Natural killer cell (primary cell): ENCODE results near the gene CDH13. TPM values are rescaled to one million over a fixed set of nuclear protein-coding genes. Genes with fewer than 3 reads are reported as not detected.

Experiments
- ATAC-seq, 3 donors: fragments of 150-1000 bp in 2 of 3; fragments of 200-7000 bp in 1 of 3; cut with Tn5 transposase; 1 replicate in 1 of 3; 2 replicates in 2 of 3; pipeline ENCODE4 v1.10.0; 2021; ENCODE audit warnings: mild to moderate bottlenecking in 2 of 3, moderate library complexity in 2 of 3
- DNase-seq, 2 donors: peaks; one replicate each; pipeline versions ENCODE4 v3.0.0 to v3.0.0-alpha.2; 2013 to 2021; ENCODE audit warnings: mixed read lengths in 1 of 2
- H3K27ac ChIP-seq: one replicate; pipeline ENCODE4 v1.5.1; 2013; ENCODE audit warnings: mild to moderate bottlenecking, low read length
- H3K27me3 ChIP-seq: one replicate; pipeline ENCODE4 v1.6.1; 2013; ENCODE audit warnings: low read length; ENCODE audit not compliant: control insufficient read depth, insufficient read depth
- H3K36me3 ChIP-seq: one replicate; pipeline ENCODE4 v1.6.1; 2013; ENCODE audit warnings: low read length; ENCODE audit not compliant: control insufficient read depth, insufficient read depth
- H3K4me1 ChIP-seq: one replicate; pipeline ENCODE4 v1.6.1; 2013; ENCODE audit warnings: low read length; ENCODE audit not compliant: control insufficient read depth, insufficient read depth
- H3K4me3 ChIP-seq: one replicate; pipeline ENCODE4 v1.5.1; 2013; ENCODE audit warnings: low read length
- H3K9me3 ChIP-seq: one replicate; pipeline ENCODE4 v1.6.1; 2013; ENCODE audit warnings: low read length; ENCODE audit not compliant: control insufficient read depth, insufficient read depth
- H3K27ac Mint-ChIP-seq, 2 donors: one replicate each; pipeline ENCODE4 v1.8.0; 2022; ENCODE audit warnings: mild to moderate bottlenecking in 2 of 2, mixed read lengths in 2 of 2, moderate library complexity in 1 of 2
- H3K27me3 Mint-ChIP-seq, 2 donors: one replicate each; pipeline ENCODE4 v1.8.0; 2022; ENCODE audit warnings: low read depth in 2 of 2, mixed read lengths in 2 of 2
- H3K36me3 Mint-ChIP-seq: one replicate; pipeline ENCODE4 v1.8.0; 2022; ENCODE audit warnings: mixed read lengths
- H3K4me1 Mint-ChIP-seq, 2 donors: one replicate each; pipeline ENCODE4 v1.8.0; 2022; ENCODE audit warnings: mixed read lengths in 2 of 2
- H3K4me3 Mint-ChIP-seq: one replicate; pipeline ENCODE4 v1.8.0; 2022; ENCODE audit warnings: mild to moderate bottlenecking, moderate library complexity, mixed read lengths
- H3K9me3 Mint-ChIP-seq, 2 donors: one replicate each; pipeline ENCODE4 v1.8.0; 2022; ENCODE audit warnings: mixed read lengths in 2 of 2
- WGBS: methylation state at CpG from one replicate; pipeline ENCODE4 v1.1.7; 2013; ENCODE audit warnings: missing lambda C conversion rate; ENCODE audit not compliant: insufficient coverage; 5-methylcytosine and 5-hydroxymethylcytosine counted together
- intact Hi-C: fragments of 100-400 bp; cut with micrococcal nuclease; formaldehyde crosslinking; loops from one replicate; pipeline ENCODE4 v1.14.2; 2022
- total RNA-seq, 4 donors: library from RNA; stranded (reverse); fragments of 120-200 nt in 1 of 4; gene quantifications; one replicate each; pipeline versions ENCODE4 v1.2.3 to v1.2.4, GENCODE V29; 2013 to 2022
- TF ChIP-seq, protein P1 (sequence below): fragments of 200-600 bp; IDR thresholded peaks from one replicate; pipeline ENCODE4 v1.8.0; 2022; ENCODE audit warnings: antibody characterized with exemption

The CDH13 gene
- total RNA-seq, 3 donors from 2014 or later (not counting 1 experiment from before 2014, with no cell fraction given): not detected

DNA sequence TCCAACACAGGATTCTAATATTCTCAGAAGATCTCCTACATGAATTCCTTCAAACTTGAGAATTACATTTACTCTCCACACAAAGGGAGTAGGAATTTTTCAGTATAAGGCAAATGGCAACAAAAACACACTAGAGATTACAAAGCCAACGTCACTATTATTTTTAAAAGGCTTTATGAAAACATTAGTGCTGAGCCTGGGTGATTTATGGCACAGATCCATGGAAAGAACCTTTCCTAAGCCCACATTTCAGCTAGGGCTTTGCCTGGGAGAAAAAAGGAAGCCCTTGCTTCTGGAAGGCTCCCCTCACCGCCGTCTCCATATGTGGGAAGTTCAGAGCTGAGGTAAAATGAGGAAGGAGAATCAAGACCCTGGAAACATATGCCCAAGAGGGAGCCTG, 681.6 kb downstream of the CDH13 start:
- no peaks in the 10 kb centered on the region for H3K9me3 Mint-ChIP-seq
- H3K4me1 Mint-ChIP-seq: no peaks in the 10 kb centered on the region
- 0% methylated on average over 2 of the region's 3 CpGs for WGBS
- no peaks in the 10 kb centered on the region for H3K4me1 ChIP-seq
- no peak for DNase-seq
- no peaks in the 10 kb centered on the region for H3K27me3 ChIP-seq
- H3K36me3 Mint-ChIP-seq: no peaks in the 10 kb centered on the region
- H3K4me3 ChIP-seq: no peak overlapping the region
- H3K4me3 Mint-ChIP-seq: no peak overlapping the region
- intact Hi-C loops: no loop called here
- no peak for ATAC-seq
- H3K27me3 Mint-ChIP-seq: peaks cover 10 to 36% of the 10 kb centered on the region in 2 donors
- no peaks in the 10 kb centered on the region for H3K9me3 ChIP-seq
- H3K27ac ChIP-seq: no peak overlapping the region
- TF ChIP-seq, protein P1, sequence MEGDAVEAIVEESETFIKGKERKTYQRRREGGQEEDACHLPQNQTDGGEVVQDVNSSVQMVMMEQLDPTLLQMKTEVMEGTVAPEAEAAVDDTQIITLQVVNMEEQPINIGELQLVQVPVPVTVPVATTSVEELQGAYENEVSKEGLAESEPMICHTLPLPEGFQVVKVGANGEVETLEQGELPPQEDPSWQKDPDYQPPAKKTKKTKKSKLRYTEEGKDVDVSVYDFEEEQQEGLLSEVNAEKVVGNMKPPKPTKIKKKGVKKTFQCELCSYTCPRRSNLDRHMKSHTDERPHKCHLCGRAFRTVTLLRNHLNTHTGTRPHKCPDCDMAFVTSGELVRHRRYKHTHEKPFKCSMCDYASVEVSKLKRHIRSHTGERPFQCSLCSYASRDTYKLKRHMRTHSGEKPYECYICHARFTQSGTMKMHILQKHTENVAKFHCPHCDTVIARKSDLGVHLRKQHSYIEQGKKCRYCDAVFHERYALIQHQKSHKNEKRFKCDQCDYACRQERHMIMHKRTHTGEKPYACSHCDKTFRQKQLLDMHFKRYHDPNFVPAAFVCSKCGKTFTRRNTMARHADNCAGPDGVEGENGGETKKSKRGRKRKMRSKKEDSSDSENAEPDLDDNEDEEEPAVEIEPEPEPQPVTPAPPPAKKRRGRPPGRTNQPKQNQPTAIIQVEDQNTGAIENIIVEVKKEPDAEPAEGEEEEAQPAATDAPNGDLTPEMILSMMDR: no peak
- H3K27ac Mint-ChIP-seq: no peak overlapping the region
- no peaks in the 10 kb centered on the region for H3K36me3 ChIP-seq

DNA sequence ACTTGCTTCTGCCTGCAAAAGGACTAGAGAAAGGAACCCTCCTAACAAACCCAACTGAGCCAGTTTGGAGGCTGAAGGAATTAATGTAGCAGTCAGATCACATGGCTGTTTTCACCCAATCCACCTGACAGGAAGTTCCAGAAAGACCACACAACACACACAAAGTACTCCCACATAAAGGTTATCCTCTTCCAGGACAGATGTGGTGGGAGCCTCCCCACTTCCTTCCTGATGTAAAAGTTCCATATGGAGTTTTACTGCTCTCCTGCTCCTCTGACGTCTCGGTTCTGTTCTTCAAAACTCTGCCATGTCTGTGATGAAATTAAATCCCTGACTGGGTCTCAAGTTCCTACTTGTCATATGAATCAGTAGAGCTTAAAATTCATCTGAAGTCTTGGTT, 684.0 kb downstream of the CDH13 start:
- no peaks in the 10 kb centered on the region for H3K4me1 ChIP-seq
- H3K27ac Mint-ChIP-seq: no peak overlapping the region
- H3K27me3 ChIP-seq: no peaks in the 10 kb centered on the region
- H3K4me3 Mint-ChIP-seq: no peak overlapping the region
- no peaks in the 10 kb centered on the region for H3K4me1 Mint-ChIP-seq
- TF ChIP-seq, protein P1: no peak
- no peak for ATAC-seq
- intact Hi-C loops: no loop called here
- H3K9me3 Mint-ChIP-seq: peaks cover 0 to 1% of the 10 kb centered on the region in 2 donors
- no peak overlapping the region for H3K4me3 ChIP-seq
- DNase-seq: no peak
- H3K9me3 ChIP-seq: no peaks in the 10 kb centered on the region
- H3K27me3 Mint-ChIP-seq: peaks cover 3 to 34% of the 10 kb centered on the region in 2 donors
- no peak overlapping the region for H3K27ac ChIP-seq
- H3K36me3 Mint-ChIP-seq: no peaks in the 10 kb centered on the region
- H3K36me3 ChIP-seq: no peaks in the 10 kb centered on the region
- WGBS: 68% methylated on average over 2 of the region's 2 CpGs

DNA sequence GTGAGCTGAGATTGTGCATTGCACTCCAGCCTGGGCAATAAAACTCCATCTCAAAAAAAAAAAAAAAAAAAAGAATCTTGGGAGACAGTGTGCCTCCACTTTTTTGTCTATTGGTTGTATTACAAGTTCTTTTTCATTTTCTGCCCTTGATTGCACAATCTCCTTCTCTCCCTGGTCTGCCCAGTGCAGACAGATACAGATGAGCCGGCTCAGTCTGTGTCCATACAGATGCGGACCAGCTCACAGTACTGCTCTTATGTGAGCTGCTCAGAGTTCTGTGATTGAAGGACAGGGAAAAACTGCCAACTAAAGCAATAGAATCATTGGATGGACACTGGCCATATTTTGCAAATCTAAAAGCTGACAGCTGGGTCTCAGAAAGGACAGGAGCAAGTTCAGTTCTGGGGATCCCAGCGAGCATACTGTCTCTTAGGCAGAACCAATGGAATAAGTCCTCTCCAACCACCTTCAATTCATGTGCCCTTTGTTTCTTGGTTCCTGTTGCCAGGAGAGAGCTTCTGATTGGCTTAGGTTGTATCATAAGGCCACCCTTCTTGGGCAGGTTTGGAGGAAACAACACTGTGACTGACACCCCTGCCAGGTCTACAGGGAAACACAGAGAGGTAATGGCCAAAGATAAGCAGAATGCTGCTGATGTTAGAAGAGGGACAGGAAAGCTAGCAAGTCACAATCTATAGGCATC, 685.4 kb downstream of the CDH13 start:
- TF ChIP-seq, protein P1: no peak
- H3K27me3 ChIP-seq: no peaks in the 10 kb centered on the region
- Mint-ChIP-seq H3K27ac (no peak overlapping the region), H3K9me3 (peaks cover 0 to 3% of the 10 kb centered on the region in 2 donors), H3K36me3 (no peaks in the 10 kb centered on the region), H3K27me3 (peaks cover 3 to 30% of the 10 kb centered on the region in 2 donors), H3K4me1 (no peaks in the 10 kb centered on the region), H3K4me3 (no peak overlapping the region)
- DNase-seq: no peak
- H3K36me3 ChIP-seq: no peaks in the 10 kb centered on the region
- WGBS: 90% methylated on average over 3 of the region's 3 CpGs
- intact Hi-C loops: no loop called here
- no peaks in the 10 kb centered on the region for H3K9me3 ChIP-seq
- no peaks in the 10 kb centered on the region for H3K4me1 ChIP-seq
- ATAC-seq: no peak
- H3K27ac ChIP-seq: no peak overlapping the region
- H3K4me3 ChIP-seq: no peak overlapping the region
